Stimulated activated CD8-positive, alpha-beta memory T cell treated with anti-CD3 and anti-CD28 coated beads, Interleukin-12 subunit alpha, Interleukin-12 subunit beta, amount 100 ng/mL, for 24 hours (primary cell): ENCODE data around the gene ASCL5.

Experiments used
- DNase-seq: peaks from one replicate; pipeline ENCODE4 v3.0.0-alpha.2; 2020; ENCODE audit errors: extremely low read depth

Gene ASCL5

GRCh38 chr1:201153474-201154388 lies 26.7 kb upstream of the ASCL5 start:
- peak; percentile 12 for DNase-seq

GRCh38 chr1:201149400-201149799 lies 22.4 kb upstream of the ASCL5 start:
- DNase-seq = no peak

- no peak for DNase-seq
Observed at GRCh38 chr1:201147396-201148015, 20.5 kb upstream of the ASCL5 start.

- no peak for DNase-seq
Observed at GRCh38 chr1:201146626-201147390, 19.8 kb upstream of the ASCL5 start.

- no peak for DNase-seq
Observed at GRCh38 chr1:201145816-201146215, 18.8 kb upstream of the ASCL5 start.

GRCh38 chr1:201145132-201145531 lies 18.1 kb upstream of the ASCL5 start:
- no peak for DNase-seq

- DNase-seq = no peak
Observed at GRCh38 chr1:201144701-201145100, 17.7 kb upstream of the ASCL5 start.

- no peak for DNase-seq
Observed at GRCh38 chr1:201143726-201144635, 17.0 kb upstream of the ASCL5 start.

GRCh38 chr1:201142849-201143725 lies 16.1 kb upstream of the ASCL5 start:
- no peak for DNase-seq

GRCh38 chr1:201142011-201142848 lies 15.2 kb upstream of the ASCL5 start:
- no peak for DNase-seq

GRCh38 chr1:201141418-201141817 lies 14.4 kb upstream of the ASCL5 start:
- no peak for DNase-seq

GRCh38 chr1:201140941-201141260 lies 13.9 kb upstream of the ASCL5 start:
- no peak for DNase-seq

- no peak for DNase-seq
Observed at GRCh38 chr1:201140235-201140940, 13.4 kb upstream of the ASCL5 start.

- DNase-seq = no peak
Observed at GRCh38 chr1:201139756-201140155, 12.8 kb upstream of the ASCL5 start.

- no peak for DNase-seq
Observed at GRCh38 chr1:201139306-201139705, 12.3 kb upstream of the ASCL5 start.

GRCh38 chr1:201138311-201138840 lies 11.4 kb upstream of the ASCL5 start:
- no peak for DNase-seq

- no peak for DNase-seq
Observed at GRCh38 chr1:201137579-201138310, 10.8 kb upstream of the ASCL5 start.

GRCh38 chr1:201137024-201137392 lies 10.0 kb upstream of the ASCL5 start:
- no peak for DNase-seq
